HL-60 (cell line): ENCODE results near the gene RIPK3.

Source experiments
- DNase-seq, 2 experiments: peaks; one replicate each; pipeline ENCODE4 v3.0.0-alpha.2; 2010 to 2020; ENCODE audit warnings: low read depth in 1 of 2, low spot score in 1 of 2
- H3K27ac ChIP-seq: fragments of 250-450 bp; sonication (Bioruptor Pico); replicated peaks from 2 replicates; pipeline ENCODE4 v1.5.1; 2020; ENCODE audit warnings: mild to moderate bottlenecking, moderate library complexity
- H3K27me3 ChIP-seq: fragments of 250-450 bp; sonication (Bioruptor Pico); 2 replicates; pipeline ENCODE4 v1.5.1; 2021; ENCODE audit warnings: mild to moderate bottlenecking, moderate library complexity; ENCODE audit not compliant: insufficient read depth, poor library complexity, severe bottlenecking
- H3K4me3 ChIP-seq: replicated peaks from 2 replicates; pipeline ENCODE4 v1.5.1; 2011; ENCODE audit warnings: mild to moderate bottlenecking, control low read depth, low read length; ENCODE audit not compliant: insufficient read depth
- GABPA ChIP-seq: IDR thresholded peaks from 2 replicates; pipeline ENCODE4 v1.6.1; 2012; ENCODE audit warnings: low read depth
- POLR2AphosphoS5 ChIP-seq: IDR thresholded peaks from 2 replicates; pipeline ENCODE4 v1.6.1; 2012; ENCODE audit warnings: low read depth
- SPI1 ChIP-seq: IDR thresholded peaks from 2 replicates; pipeline ENCODE4 v1.6.1; 2012; ENCODE audit warnings: low read depth, mild to moderate bottlenecking, borderline replicate concordance
- TF ChIP-seq, protein P1 (sequence below): IDR thresholded peaks from one replicate; pipeline ENCODE4 v1.5.1; 2011; ENCODE audit warnings: low read length, control low read depth, inconsistent platforms; ENCODE audit not compliant: insufficient read depth
- TF ChIP-seq, protein P2 (sequence below): IDR thresholded peaks from 2 replicates; pipeline ENCODE4 v1.6.1; 2012; ENCODE audit warnings: low read depth; ENCODE audit not compliant: insufficient replicate concordance

The RIPK3 gene

DNA sequence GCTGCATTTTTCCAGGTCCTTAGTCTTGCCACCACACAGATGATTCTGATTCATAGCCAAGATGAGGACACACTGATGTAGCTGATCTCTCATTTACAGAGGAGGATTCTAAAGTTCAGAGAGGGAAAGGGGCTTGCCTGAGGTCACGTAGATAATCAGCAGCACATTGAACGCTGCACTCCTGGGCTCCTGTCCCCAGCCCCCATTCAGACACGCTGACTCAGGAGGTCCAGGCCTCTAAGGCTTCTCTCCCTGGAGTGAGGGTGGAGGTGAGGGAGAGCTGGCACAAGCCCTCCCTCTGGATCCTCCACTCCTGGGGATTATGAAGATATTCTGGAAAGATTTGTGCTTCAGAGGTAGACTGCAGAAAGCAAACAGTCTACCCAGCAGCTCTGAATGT, 38.5 kb upstream of the RIPK3 start:
- TF ChIP-seq POLR2AphosphoS5 (no peak), GABPA (no peak), SPI1 (no peak)
- TF ChIP-seq, protein P1, sequence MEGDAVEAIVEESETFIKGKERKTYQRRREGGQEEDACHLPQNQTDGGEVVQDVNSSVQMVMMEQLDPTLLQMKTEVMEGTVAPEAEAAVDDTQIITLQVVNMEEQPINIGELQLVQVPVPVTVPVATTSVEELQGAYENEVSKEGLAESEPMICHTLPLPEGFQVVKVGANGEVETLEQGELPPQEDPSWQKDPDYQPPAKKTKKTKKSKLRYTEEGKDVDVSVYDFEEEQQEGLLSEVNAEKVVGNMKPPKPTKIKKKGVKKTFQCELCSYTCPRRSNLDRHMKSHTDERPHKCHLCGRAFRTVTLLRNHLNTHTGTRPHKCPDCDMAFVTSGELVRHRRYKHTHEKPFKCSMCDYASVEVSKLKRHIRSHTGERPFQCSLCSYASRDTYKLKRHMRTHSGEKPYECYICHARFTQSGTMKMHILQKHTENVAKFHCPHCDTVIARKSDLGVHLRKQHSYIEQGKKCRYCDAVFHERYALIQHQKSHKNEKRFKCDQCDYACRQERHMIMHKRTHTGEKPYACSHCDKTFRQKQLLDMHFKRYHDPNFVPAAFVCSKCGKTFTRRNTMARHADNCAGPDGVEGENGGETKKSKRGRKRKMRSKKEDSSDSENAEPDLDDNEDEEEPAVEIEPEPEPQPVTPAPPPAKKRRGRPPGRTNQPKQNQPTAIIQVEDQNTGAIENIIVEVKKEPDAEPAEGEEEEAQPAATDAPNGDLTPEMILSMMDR: no peak
- TF ChIP-seq, protein P2, sequence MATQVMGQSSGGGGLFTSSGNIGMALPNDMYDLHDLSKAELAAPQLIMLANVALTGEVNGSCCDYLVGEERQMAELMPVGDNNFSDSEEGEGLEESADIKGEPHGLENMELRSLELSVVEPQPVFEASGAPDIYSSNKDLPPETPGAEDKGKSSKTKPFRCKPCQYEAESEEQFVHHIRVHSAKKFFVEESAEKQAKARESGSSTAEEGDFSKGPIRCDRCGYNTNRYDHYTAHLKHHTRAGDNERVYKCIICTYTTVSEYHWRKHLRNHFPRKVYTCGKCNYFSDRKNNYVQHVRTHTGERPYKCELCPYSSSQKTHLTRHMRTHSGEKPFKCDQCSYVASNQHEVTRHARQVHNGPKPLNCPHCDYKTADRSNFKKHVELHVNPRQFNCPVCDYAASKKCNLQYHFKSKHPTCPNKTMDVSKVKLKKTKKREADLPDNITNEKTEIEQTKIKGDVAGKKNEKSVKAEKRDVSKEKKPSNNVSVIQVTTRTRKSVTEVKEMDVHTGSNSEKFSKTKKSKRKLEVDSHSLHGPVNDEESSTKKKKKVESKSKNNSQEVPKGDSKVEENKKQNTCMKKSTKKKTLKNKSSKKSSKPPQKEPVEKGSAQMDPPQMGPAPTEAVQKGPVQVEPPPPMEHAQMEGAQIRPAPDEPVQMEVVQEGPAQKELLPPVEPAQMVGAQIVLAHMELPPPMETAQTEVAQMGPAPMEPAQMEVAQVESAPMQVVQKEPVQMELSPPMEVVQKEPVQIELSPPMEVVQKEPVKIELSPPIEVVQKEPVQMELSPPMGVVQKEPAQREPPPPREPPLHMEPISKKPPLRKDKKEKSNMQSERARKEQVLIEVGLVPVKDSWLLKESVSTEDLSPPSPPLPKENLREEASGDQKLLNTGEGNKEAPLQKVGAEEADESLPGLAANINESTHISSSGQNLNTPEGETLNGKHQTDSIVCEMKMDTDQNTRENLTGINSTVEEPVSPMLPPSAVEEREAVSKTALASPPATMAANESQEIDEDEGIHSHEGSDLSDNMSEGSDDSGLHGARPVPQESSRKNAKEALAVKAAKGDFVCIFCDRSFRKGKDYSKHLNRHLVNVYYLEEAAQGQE: no peak
- no peaks in the 10 kb centered on the region for H3K27me3 ChIP-seq
- no peak overlapping the region for H3K4me3 ChIP-seq
- DNase-seq: no peak
- no peak overlapping the region for H3K27ac ChIP-seq

DNA sequence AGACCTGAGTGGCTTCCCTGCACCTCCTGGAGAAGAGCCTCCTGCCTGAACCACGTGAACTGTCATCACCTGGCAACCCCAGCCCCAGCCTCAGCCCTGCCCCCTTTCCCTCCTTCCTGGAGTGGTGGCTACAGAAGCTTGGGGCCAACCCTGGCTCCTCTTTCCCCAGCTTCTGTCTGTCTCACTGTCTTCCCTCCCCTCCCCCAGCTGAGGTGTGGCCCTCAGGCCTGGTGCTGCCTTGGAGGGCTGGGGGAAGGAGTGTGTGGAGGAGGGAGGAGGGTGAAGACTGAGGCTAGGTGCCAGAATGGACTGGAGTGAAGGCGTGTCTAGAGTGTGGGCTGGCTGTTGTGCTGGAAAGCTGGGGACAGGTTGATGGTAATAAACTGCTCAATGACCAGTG, 37.9 kb upstream of the RIPK3 start:
- Histone ChIP-seq H3K27ac (no peak overlapping the region), H3K4me3 (no peak overlapping the region), H3K27me3 (no peaks in the 10 kb centered on the region)
- no peak for DNase-seq
- TF ChIP-seq GABPA (no peak), SPI1 (no peak), POLR2AphosphoS5 (no peak)
- TF ChIP-seq, protein P1: no peak
- TF ChIP-seq, protein P2: no peak

DNA sequence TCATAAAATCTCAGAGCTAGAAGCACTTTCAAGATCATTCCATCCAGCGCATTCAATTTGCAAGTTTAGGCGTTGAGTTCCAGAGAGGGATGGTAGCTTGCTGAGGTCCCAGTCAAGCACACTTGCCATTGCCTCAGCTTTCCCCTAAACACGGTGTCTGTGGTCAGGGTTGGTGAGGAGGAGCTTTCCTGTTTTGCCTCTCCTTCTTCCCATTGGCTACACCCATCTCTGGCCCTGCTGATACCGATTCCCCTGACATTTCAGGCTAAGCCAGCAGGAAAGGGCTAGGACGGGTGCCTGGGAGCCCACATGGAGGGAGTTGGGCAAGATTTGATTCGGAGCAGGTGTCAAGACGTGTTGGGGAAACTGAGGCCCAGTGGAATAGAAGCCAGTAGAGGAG, 37.3 kb upstream of the RIPK3 start:
- Histone ChIP-seq H3K27ac (no peak overlapping the region), H3K27me3 (no peaks in the 10 kb centered on the region), H3K4me3 (no peak overlapping the region)
- no peak for TF ChIP-seq POLR2AphosphoS5
- TF ChIP-seq SPI1: no peak
- TF ChIP-seq, protein P1: no peak
- TF ChIP-seq GABPA: no peak
- TF ChIP-seq, protein P2: no peak
- no peak for DNase-seq
